ENCODE data around the gene ZNF804A.
"Not testable (repeated sequence)": the region's sequence is repeated elsewhere in the genome, so short reads cannot be mapped to it uniquely, and the experiment has no call there.

Gene ZNF804A

GRCh38 chr2:184830531-184830930, 232.2 kb downstream of the ZNF804A start:
- DNase-seq (ENCODE audit: low spot score): no peak

GRCh38 chr2:184834699-184835397, 236.5 kb downstream of the ZNF804A start:
- DNase-seq (ENCODE audit: low spot score): no peak

GRCh38 chr2:184835398-184835715, 237.0 kb downstream of the ZNF804A start:
- no peak for DNase-seq (ENCODE audit: low spot score)

GRCh38 chr2:184847331-184847730, 249.0 kb downstream of the ZNF804A start:
- no peak for DNase-seq (ENCODE audit: low spot score)

- no peak for DNase-seq (ENCODE audit: low spot score)
Measured at GRCh38 chr2:184849516-184849915, 251.2 kb downstream of the ZNF804A start.

- no peak for DNase-seq (ENCODE audit: low spot score)
Measured at GRCh38 chr2:184851576-184851975, 253.2 kb downstream of the ZNF804A start.

GRCh38 chr2:184859187-184859586, 260.9 kb downstream of the ZNF804A start:
- no peak for DNase-seq (ENCODE audit: low spot score)

GRCh38 chr2:184860744-184861143, 262.4 kb downstream of the ZNF804A start:
- no peak for DNase-seq (ENCODE audit: low spot score)

- DNase-seq (ENCODE audit: low spot score): no peak
Measured at GRCh38 chr2:184875212-184875611, 276.9 kb downstream of the ZNF804A start.

GRCh38 chr2:184875911-184876310, 277.6 kb downstream of the ZNF804A start:
- DNase-seq (ENCODE audit: low spot score): no peak

GRCh38 chr2:184877909-184878308, 279.6 kb downstream of the ZNF804A start:
- DNase-seq (ENCODE audit: low spot score): no peak

GRCh38 chr2:184879671-184880070, 281.3 kb downstream of the ZNF804A start:
- no peak for DNase-seq (ENCODE audit: low spot score)

- DNase-seq (ENCODE audit: low spot score): not testable (repeated sequence)
Measured at GRCh38 chr2:184886585-184886984, 288.3 kb downstream of the ZNF804A start.

- no peak for DNase-seq (ENCODE audit: low spot score)
Measured at GRCh38 chr2:184890311-184890710, 292.0 kb downstream of the ZNF804A start.

GRCh38 chr2:184904991-184905390, 306.7 kb downstream of the ZNF804A start:
- DNase-seq (ENCODE audit: low spot score): no peak

GRCh38 chr2:184906160-184906559, 307.8 kb downstream of the ZNF804A start:
- no peak for DNase-seq (ENCODE audit: low spot score)

GRCh38 chr2:184906709-184907108, 308.4 kb downstream of the ZNF804A start:
- no peak for DNase-seq (ENCODE audit: low spot score)

- DNase-seq (ENCODE audit: low spot score): no peak
Measured at GRCh38 chr2:184908966-184909365, 310.6 kb downstream of the ZNF804A start.

- no peak for DNase-seq (ENCODE audit: low spot score)
Measured at GRCh38 chr2:184920451-184920965, 322.2 kb downstream of the ZNF804A start.

- DNase-seq (ENCODE audit: low spot score): no peak
Measured at GRCh38 chr2:184921676-184922075, 323.3 kb downstream of the ZNF804A start.

- no peak for DNase-seq (ENCODE audit: low spot score)
Measured at GRCh38 chr2:184923751-184924150, 325.4 kb downstream of the ZNF804A start.

- no peak for DNase-seq (ENCODE audit: low spot score)
Measured at GRCh38 chr2:184927040-184927439, 328.7 kb downstream of the ZNF804A start.

- DNase-seq (ENCODE audit: low spot score): no peak
Measured at GRCh38 chr2:184936761-184937160, 338.4 kb downstream of the ZNF804A start.
